ENCODE measurements around the gene ITPR1. TPM values are rescaled to one million over a fixed set of nuclear protein-coding genes. Genes with fewer than 3 reads are reported as not detected.

Gene ITPR1
- total RNA-seq, 1 experiment from 2014 or later, result 48.5 TPM

DNA sequence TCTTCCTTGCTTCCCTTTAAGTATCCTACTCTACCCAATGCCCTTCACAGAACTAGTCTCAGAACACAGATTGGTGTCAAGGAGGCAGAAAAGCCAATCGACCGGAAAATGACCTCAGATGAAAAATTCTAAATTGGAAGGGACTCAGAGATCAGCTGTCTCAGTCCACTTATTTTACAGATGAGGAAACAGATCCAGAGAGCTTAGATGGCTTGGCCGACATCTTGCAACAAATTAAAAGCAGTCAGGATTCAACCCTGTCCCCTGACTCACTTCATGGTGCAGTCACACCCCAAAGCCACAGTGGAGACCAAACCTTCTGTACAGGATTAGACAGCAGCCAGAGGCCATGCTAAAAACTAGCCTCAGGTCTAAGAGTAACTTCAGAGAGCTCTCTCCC lies 316.8 kb downstream of the ITPR1 start:
- Histone ChIP-seq H3F3A (ENCODE audit: low read length, unreplicated experiment) (no peaks in the 10 kb centered on the region), H2AFZ (ENCODE audit: low read length) (no peak overlapping the region), H3K79me2 (ENCODE audit: low read length) (no peaks in the 10 kb centered on the region), H3K4me3 (ENCODE audit: low read length) (no peak overlapping the region), H4K20me1 (ENCODE audit: low read length) (no peaks in the 10 kb centered on the region), H3K9me2 (replicated peaks; ENCODE audit: low read length) (no peaks in the 10 kb centered on the region), H3K4me2 (ENCODE audit: low read length) (no peak overlapping the region), H3K27ac (ENCODE audit: low read length) (no peak overlapping the region), H3K9me3 (ENCODE audit: low read length) (no peaks in the 10 kb centered on the region), H3K9ac (ENCODE audit: low read length) (no peak overlapping the region), H3K36me3 (ENCODE audit: low read depth, low read length) (no peaks in the 10 kb centered on the region), H3K27me3 (ENCODE audit: low read length) (no peaks in the 10 kb centered on the region), H3K4me1 (ENCODE audit: insufficient read depth, low read length) (peaks cover 13% of the 10 kb centered on the region)
- ATAC-seq, result no peak; the same call in 1 of the 2 replicates
- no TSS peak for BruUV-seq (replicated peaks)
- TF ChIP-seq, protein P1, sequence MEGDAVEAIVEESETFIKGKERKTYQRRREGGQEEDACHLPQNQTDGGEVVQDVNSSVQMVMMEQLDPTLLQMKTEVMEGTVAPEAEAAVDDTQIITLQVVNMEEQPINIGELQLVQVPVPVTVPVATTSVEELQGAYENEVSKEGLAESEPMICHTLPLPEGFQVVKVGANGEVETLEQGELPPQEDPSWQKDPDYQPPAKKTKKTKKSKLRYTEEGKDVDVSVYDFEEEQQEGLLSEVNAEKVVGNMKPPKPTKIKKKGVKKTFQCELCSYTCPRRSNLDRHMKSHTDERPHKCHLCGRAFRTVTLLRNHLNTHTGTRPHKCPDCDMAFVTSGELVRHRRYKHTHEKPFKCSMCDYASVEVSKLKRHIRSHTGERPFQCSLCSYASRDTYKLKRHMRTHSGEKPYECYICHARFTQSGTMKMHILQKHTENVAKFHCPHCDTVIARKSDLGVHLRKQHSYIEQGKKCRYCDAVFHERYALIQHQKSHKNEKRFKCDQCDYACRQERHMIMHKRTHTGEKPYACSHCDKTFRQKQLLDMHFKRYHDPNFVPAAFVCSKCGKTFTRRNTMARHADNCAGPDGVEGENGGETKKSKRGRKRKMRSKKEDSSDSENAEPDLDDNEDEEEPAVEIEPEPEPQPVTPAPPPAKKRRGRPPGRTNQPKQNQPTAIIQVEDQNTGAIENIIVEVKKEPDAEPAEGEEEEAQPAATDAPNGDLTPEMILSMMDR (conservative IDR thresholded peaks at IDR 0.05; ENCODE audit: low read depth, low read length), result no peak
- TF ChIP-seq EZH2 (IDR thresholded peaks at IDR 0.05; ENCODE audit: low read length, unreplicated experiment) (no peak), EZH2phosphoT487 (IDR thresholded peaks at IDR 0.05; ENCODE audit: borderline replicate concordance, low read length) (no peak)
- no peak for DNase-seq
- intact Hi-C loops (cut with micrococcal nuclease), result no loop called here
- POLR2A ChIA-PET (ENCODE audit: unreplicated experiment), result no interaction called here
- CTCF ChIA-PET, result no interaction called here

DNA sequence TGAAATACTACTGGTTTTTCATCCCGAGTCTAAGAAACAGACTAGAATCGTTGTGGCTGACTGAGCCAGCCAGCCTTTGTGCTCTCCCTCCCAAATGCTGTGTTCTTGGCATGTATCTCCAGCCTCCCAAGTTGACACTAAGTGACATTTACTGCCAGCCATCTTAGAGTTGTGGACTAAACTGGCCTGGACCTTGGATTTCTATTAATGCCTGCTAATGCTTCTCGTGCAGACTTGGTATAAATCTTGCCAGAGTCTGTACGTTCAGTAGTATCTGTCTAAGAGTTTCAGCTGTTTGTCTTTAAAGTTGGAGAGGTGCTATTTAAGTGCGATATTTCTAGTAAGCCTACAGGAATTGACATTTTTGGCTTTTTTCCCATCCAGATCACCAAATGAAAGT lies 319.4 kb downstream of the ITPR1 start:
- intact Hi-C loops (cut with micrococcal nuclease), result no loop called here
- BruUV-seq (replicated peaks), result no TSS peak
- Histone ChIP-seq H3K9ac (ENCODE audit: low read length) (no peak overlapping the region), H3K79me2 (ENCODE audit: low read length) (no peaks in the 10 kb centered on the region), H3K4me2 (ENCODE audit: low read length) (no peak overlapping the region), H3K27me3 (ENCODE audit: low read length) (no peaks in the 10 kb centered on the region), H4K20me1 (ENCODE audit: low read length) (no peaks in the 10 kb centered on the region), H3K4me3 (ENCODE audit: low read length) (no peak overlapping the region), H3K9me2 (replicated peaks; ENCODE audit: low read length) (no peaks in the 10 kb centered on the region), H3K36me3 (ENCODE audit: low read depth, low read length) (peaks cover 22% of the 10 kb centered on the region), H3K27ac (ENCODE audit: low read length) (no peak overlapping the region), H2AFZ (ENCODE audit: low read length) (no peak overlapping the region), H3K9me3 (ENCODE audit: low read length) (0 out of 2 replicates have a peak, but pooled peaks cover 13% of the 10 kb centered on the region), H3F3A (ENCODE audit: low read length, unreplicated experiment) (no peaks in the 10 kb centered on the region), H3K4me1 (ENCODE audit: insufficient read depth, low read length) (peaks cover 13% of the 10 kb centered on the region)
- TF ChIP-seq EZH2 (IDR thresholded peaks at IDR 0.05; ENCODE audit: low read length, unreplicated experiment) (no peak), EZH2phosphoT487 (IDR thresholded peaks at IDR 0.05; ENCODE audit: borderline replicate concordance, low read length) (no peak)
- TF ChIP-seq, protein P1 (conservative IDR thresholded peaks at IDR 0.05; ENCODE audit: low read depth, low read length), result no peak
- ATAC-seq, result no peak
- CTCF ChIA-PET, result no interaction called here
- DNase-seq, result no peak
- POLR2A ChIA-PET (ENCODE audit: unreplicated experiment), result no interaction called here

DNA sequence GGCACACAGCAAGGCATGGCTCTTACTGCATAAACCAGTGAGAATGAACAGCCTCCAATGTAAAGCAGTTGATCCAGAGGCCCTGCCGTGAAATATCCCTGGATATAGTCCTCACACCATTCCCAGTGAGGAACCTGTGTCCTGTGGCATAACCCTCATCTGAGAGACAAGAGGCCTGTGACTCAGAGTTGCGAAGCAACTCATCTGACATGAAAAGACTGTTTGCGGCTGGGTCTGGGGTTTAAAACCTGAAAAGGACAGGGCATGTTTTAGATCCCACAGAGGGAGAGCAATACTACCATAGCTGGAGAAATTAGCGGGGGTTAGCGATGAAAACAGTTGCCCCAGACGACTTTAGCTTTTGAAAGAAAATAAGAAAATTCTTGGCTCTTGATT lies 320.8 kb downstream of the ITPR1 start:
- Histone ChIP-seq H3K79me2 (ENCODE audit: low read length) (no peaks in the 10 kb centered on the region), H3K27me3 (ENCODE audit: low read length) (no peaks in the 10 kb centered on the region), H4K20me1 (ENCODE audit: low read length) (no peaks in the 10 kb centered on the region), H3K9me2 (replicated peaks; ENCODE audit: low read length) (no peaks in the 10 kb centered on the region), H3K9ac (ENCODE audit: low read length) (peak overlapping the region; percentile 29), H3F3A (ENCODE audit: low read length, unreplicated experiment) (no peaks in the 10 kb centered on the region), H3K27ac (ENCODE audit: low read length) (peak overlapping the region; percentile 55), H3K4me3 (ENCODE audit: low read length) (no peak overlapping the region), H3K4me2 (ENCODE audit: low read length) (peak overlapping the region; percentile 39), H3K9me3 (ENCODE audit: low read length) (0 out of 2 replicates have a peak, but pooled peaks cover 15% of the 10 kb centered on the region), H2AFZ (ENCODE audit: low read length) (0 out of 2 replicates have a peak overlapping the region, but pooled peaks have one; percentile 11), H3K4me1 (ENCODE audit: insufficient read depth, low read length) (peaks cover 14% of the 10 kb centered on the region), H3K36me3 (ENCODE audit: low read depth, low read length) (peaks cover 33% of the 10 kb centered on the region)
- CTCF ChIA-PET, result no interaction called here
- DNase-seq, result no peak
- peak; percentile 49 for ATAC-seq
- POLR2A ChIA-PET (ENCODE audit: unreplicated experiment), result no interaction called here
- intact Hi-C loops (cut with micrococcal nuclease), result no loop called here
- no TSS peak for BruUV-seq (replicated peaks)
- TF ChIP-seq EZH2phosphoT487 (IDR thresholded peaks at IDR 0.05; ENCODE audit: borderline replicate concordance, low read length) (no peak), EZH2 (IDR thresholded peaks at IDR 0.05; ENCODE audit: low read length, unreplicated experiment) (no peak)
- TF ChIP-seq, protein P1 (conservative IDR thresholded peaks at IDR 0.05; ENCODE audit: low read depth, low read length), result no peak
